HG03064 (cell line): Measurements from ENCODE around the gene SERPINB11.
"Not testable (repeated sequence)": the region's sequence is repeated elsewhere in the genome, so short reads cannot be mapped to it uniquely, and the experiment has no call there.

ENCODE experiments used
- ATAC-seq: cut with Tn5 transposase; IDR thresholded peaks from one replicate; pipeline ENCODE4 v1.9.1; 2021; ENCODE audit warnings: low read depth; ENCODE audit not compliant: unreplicated experiment

The SERPINB11 gene

DNA sequence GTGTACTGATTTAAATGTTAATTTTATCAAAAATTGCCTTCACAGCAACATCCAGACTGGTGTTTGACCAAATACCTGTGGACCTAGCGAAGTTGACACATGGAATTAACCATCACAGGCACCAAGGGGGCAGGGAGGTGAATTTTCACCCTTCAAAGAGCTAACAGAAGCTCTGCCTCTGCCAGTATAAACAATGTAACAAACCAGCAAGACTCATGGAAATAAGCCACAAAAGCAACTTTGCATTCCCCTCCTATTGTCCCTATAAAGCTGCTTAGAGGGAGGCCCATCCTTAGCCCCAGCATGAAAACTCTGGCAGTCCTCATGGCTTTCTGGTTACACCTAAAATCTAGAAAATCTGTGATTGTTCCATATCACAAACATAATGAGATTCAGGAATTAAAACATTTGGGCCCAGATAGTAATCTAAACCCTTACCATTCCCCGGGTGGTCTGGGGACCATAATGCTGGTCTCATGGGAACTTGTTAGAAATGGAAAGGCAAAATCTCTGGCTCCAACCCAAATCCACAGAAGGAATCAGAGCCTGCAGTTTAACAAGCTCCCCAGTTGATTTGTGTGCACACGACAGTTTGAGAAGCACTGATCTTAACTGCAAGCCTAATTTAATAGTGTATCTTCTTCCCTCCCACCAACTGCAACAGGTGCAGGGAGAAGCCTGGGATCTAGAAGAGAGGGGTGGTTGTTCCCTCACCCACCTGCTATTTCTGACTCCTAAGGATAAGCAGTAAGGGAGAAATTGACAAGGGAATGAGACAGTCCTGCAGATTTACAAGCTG is 23.1 kb downstream of the SERPINB11 start:
- no peak for ATAC-seq

DNA sequence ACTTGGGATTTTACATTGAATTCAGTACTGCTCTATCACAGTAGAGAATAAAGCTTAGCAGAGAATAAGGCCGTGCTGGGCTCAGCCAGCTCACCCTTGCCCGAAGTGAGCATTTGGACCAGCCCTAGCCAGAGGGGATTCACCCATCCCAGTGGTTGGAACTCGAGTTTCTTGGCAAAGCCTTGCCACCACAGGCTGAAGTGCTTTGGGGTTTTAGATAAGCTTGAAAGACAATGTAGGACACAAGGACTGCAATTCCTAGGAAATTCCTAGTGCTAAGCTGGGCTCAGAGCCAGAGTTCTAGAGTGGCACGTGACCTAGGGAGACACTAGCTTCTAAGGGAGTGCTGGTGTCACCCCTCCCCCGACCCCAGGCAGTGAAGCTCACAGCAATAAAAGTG is 28.0 kb downstream of the SERPINB11 start:
- ATAC-seq, result no peak

DNA sequence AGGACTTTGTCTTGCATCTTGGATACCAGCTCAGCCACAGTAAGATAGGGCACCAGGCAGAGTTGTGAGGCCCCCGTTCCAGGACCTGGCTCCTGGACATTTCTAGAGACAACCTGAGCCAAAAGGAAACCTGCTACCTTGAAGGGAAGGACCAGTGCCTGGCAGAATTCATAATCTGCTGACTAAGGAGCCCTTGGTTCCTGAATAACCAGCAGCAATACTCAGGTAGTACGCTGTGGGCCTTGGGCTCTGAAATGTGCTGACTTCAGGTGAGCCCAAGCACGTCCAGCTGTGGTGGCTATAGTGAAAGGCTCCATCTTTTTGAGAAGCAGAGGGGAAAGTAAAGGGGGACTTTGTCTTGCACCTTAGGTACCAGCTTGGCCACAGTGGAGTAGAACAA is 28.5 kb downstream of the SERPINB11 start:
- no peak for ATAC-seq

DNA sequence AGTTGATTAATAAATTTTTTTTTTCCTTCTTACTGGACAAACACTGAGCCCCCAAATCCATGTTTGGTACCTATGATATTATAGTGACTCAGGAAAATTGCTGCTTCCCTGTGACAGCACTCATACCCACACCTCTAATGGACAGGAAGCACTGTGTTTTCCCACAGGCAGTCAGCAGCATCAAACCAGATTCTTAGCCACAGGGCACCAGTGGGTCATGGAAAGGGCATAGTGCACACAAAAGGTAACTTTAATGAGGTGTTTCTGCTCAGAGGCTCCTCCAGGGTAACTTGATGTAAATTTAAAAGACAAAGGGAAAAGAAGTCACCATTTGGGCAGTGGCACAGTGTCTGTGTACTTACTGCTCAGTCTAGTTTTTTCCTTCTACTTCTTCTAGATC is 34.1 kb downstream of the SERPINB11 start:
- ATAC-seq, result no peak

DNA sequence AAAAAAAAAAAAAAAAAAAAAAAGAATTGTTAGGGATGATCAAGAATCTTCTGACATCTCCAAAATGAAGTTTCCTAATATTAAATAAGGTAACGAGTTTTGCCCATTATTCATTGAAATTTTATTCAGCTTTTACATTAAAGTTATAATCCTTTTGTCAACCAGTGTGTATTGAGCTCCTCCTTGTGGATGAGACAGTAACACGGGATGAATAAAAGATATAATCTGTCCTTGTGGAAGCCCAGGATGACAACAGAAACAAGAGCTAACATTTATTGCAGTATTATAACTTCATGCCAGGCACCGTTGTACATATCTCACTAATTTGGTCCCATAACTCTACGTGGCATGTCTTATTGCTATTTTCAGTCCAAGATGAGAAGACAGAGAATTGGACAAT is 39.0 kb downstream of the SERPINB11 start:
- no peak for ATAC-seq

- no peak for ATAC-seq
Observed at GRCh38 chr18:63747006-63747405, 44.2 kb downstream of the SERPINB11 start.

- no peak for ATAC-seq
Observed at GRCh38 chr18:63749489-63749888, 46.7 kb downstream of the SERPINB11 start.

DNA sequence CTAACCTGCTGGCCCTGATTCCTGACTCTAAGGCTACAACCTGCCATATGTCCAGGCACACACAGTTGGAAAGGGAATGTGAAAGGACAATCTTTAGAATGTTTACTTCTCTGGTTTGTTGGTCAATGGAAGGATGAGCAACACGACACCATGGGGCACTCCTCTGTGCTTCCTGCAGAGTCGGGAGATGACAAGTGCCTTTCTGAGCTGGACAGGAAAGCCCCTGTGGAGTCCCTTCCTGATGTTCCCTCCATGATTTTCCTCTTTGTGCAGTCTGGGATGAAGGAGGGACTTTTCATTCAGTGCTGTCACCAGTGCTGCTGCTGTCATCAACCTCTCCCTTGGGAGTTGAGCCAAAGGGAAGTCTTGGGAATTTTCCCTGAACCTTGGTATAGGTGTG is 49.9 kb downstream of the SERPINB11 start:
- ATAC-seq, result no peak

- ATAC-seq, result no peak
Observed at GRCh38 chr18:63753676-63754075, 50.9 kb downstream of the SERPINB11 start.

GRCh38 chr18:63757541-63757940 is 54.8 kb downstream of the SERPINB11 start:
- ATAC-seq, result no peak

GRCh38 chr18:63758615-63759240 is 56.0 kb downstream of the SERPINB11 start:
- no peak for ATAC-seq

- ATAC-seq, result not testable (repeated sequence)
Observed at GRCh38 chr18:63759786-63760185, 57.0 kb downstream of the SERPINB11 start.

DNA sequence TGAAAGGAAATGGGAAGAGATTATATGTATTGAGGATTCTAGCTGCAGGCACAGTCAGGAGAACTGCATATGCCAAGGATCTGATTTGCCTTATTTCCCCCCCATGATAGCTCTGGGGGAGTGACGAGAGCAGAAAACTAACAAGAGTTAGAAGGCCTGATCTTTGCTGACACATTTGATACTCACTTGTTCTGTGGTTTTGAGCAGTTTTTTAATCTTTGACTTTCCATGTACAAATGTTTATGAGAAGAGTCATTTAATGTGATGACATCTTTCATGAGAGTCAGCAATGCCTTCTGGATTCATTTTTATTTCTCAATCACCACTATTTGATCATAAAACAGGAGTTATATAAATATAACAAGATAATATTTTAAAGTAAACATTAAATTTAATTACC is 59.8 kb downstream of the SERPINB11 start:
- no peak for ATAC-seq

GRCh38 chr18:63763831-63764600 is 61.3 kb downstream of the SERPINB11 start:
- no peak for ATAC-seq

DNA sequence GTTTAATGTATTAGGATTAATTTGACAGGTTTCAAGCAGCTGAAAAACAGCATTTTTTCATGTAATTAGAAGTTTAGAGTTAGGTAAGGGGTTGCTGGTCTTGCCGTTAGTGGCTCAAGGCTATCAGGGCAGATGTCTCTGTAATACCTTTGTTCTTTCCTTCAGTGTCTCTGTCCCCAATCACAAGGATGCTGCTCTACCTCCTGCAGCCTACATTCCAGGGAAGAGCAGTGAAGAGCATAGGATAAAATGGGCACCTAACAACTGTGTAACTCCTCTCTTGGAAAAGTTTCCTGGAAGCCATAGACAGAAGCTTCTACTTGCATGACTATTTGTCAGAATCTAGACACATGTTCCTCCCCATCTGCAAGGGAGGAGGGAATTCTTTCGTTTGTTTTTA is 63.1 kb downstream of the SERPINB11 start:
- no peak for ATAC-seq
